ENCODE data around the gene OLFML2A. TPM values are rescaled to one million over a fixed set of nuclear protein-coding genes. Genes with fewer than 3 reads are reported as not detected.

The OLFML2A gene
- polyA plus RNA-seq, 2 of the 4 experiments (the other 2 are of a cell fraction): 8.2 to 14.5 TPM

GRCh38 chr9:124859803-124860581 lies 83.1 kb downstream of the OLFML2A start:
- DNase-seq (ENCODE audit: low read depth in 1 of 2, low spot score in 1 of 2): no peak
- H3K9me3 ChIP-seq: no peaks in the 10 kb centered on the region
- ATAC-seq: no peak
- no peak for TF ChIP-seq RFX5 (IDR thresholded peaks at IDR 0.05)
- no peak for TF ChIP-seq RAD21 (conservative IDR thresholded peaks at IDR 0.05 in 1 of 2, IDR thresholded peaks at IDR 0.05 in 1 of 2)
- TF ChIP-seq SMC3 (IDR thresholded peaks at IDR 0.05): no peak
- TF ChIP-seq NFE2L2 (conservative IDR thresholded peaks at IDR 0.05; ENCODE audit: low read length): no peak
- TF ChIP-seq FOSL2 (IDR thresholded peaks at IDR 0.05): no peak
- no peak for TF ChIP-seq FOSL2 (CRISPR knock-in tag; IDR thresholded peaks at IDR 0.05)
- no peak for TF ChIP-seq JUNB (IDR thresholded peaks at IDR 0.05)
- TF ChIP-seq EHF (CRISPR knock-in tag; IDR thresholded peaks at IDR 0.05): no peak
- no peak for TF ChIP-seq RNF2 (IDR thresholded peaks at IDR 0.05; ENCODE audit: borderline replicate concordance, low read depth)
- no peak for TF ChIP-seq PBX3 (IDR thresholded peaks at IDR 0.05)
- TF ChIP-seq FOSB (CRISPR knock-in tag; IDR thresholded peaks at IDR 0.05): no peak
- no peak for TF ChIP-seq TFCP2L1 (CRISPR knock-in tag; IDR thresholded peaks at IDR 0.05)
- TF ChIP-seq POLR2A (IDR thresholded peaks at IDR 0.05; ENCODE audit: low read length): no peak
- no peak for TF ChIP-seq HOXB5 (CRISPR knock-in tag; IDR thresholded peaks at IDR 0.05)
- H3K4me1 ChIP-seq: peaks cover 48% of the 10 kb centered on the region
- no peak for FAIRE-seq
- peak overlapping the region; percentile 89 to 93; a peak in 5 of 6 replicates for H3K27ac ChIP-seq
- WGBS (ENCODE audit: missing lambda C conversion rate): 65% methylated on average over 10 of the region's 10 CpGs
- peak overlapping the region; percentile 85 for H3K4me3 ChIP-seq
- CTCF ChIA-PET: interaction anchor here (0.6 to 43.0 kb wide), 8 partner anchors 9 to 404 kb away, joined by 3 to 2512 read pairs (median 5); partner anchors contain the start of genes NR6A1, OLFML2A and WDR38
- POLR2A ChIA-PET: interaction anchor here (1.5 kb wide), 1 partner anchor 9 kb away, joined by 3 read pairs; no protein-coding TSS in a partner anchor
- peak overlapping the region; percentile 96 for H3K4me2 ChIP-seq

- no peak for ATAC-seq
- peak overlapping the region; percentile 85 for H3K4me3 ChIP-seq
- 2% methylated on average over 12 of the region's 12 CpGs for WGBS (ENCODE audit: missing lambda C conversion rate)
- POLR2A ChIA-PET: interaction anchor here (0.5 to 2.3 kb wide), 7 partner anchors 8 to 439 kb away, joined by 3 to 29 read pairs (median 3); partner anchors contain the start of genes NR6A1 and WDR38
- peaks cover 48% of the 10 kb centered on the region for H3K4me1 ChIP-seq
- peak overlapping the region; percentile 89 to 93 for H3K27ac ChIP-seq
- no peak for TF ChIP-seq CHD4 (IDR thresholded peaks at IDR 0.05; ENCODE audit: borderline replicate concordance)
- no peak for TF ChIP-seq HEYL (CRISPR knock-in tag; IDR thresholded peaks at IDR 0.05)
- TF ChIP-seq TFCP2L1 (CRISPR knock-in tag; IDR thresholded peaks at IDR 0.05): no peak
- CTCF ChIA-PET: interaction anchor here (0.6 to 43.0 kb wide), 10 partner anchors 9 to 404 kb away, joined by 3 to 2512 read pairs (median 4); partner anchors contain the start of genes NR6A1, OLFML2A and WDR38
- no peaks in the 10 kb centered on the region for H3K9me3 ChIP-seq
- H3K4me2 ChIP-seq: peak overlapping the region; percentile 96
- no peak for FAIRE-seq
- DNase-seq (ENCODE audit: low read depth in 1 of 2, low spot score in 1 of 2): no peak
Measured at GRCh38 chr9:124860582-124861341, 83.8 kb downstream of the OLFML2A start.

DNA sequence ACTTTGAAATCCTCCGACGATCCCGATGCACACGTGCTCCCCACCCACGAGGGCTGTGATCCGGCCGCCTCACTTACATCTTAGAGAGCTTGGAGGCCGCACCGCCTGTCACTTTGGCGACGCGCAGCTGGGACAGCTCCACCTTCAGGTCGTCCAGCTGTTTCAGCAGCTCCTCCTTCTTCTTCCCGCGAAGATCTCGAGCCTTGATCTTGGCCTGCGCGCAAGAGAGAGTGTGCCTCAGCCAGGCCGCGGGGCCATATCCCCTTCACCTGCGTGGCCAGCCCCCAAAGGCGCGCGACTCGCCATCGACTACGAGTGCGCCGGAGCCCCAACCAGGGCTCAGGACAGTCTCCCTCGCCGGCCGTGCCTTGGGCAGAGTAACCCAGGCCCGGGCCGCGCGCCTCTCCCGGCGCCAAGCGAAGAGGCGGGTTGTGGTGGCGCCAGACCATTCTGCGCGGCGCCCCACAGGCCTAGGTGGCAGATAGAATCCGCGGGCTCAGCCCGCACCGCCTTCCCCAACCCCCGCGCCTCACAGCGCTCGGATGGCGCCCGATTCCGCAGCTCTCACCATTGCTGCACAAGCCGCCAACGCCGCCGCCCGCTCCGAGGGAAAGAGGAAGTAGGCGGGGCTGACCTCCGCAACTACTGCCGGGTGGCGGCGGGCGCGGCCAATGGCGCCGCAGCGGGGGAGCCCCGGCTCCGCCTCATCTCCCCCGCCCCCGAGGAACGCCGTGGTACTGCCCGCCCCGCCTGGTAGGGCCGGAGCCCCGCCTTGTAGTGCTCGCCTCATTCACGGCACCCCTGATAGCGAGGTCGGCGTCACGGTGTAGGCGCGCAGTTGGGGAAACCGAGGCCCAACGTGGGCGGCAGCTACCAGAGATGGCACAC lies 84.7 kb downstream of the OLFML2A start, which contains the start of the genes ARPC5L and RPL35:
Gene ARPC5L (plus strand): TSS at position 789 of the 888 bp plus-strand sequence. CDS start 7,161 bp downstream, outside the sequence.
Gene RPL35 (minus strand): TSS at position 616 of the 888 bp plus-strand sequence. CDS start 45 bp downstream, at position 571.
- Histone ChIP-seq H3K4me1 (peaks cover 48% of the 10 kb centered on the region), H3K9me3 (no peaks in the 10 kb centered on the region), H3K4me3 (peak within 1 kb of the TSS; percentile 85), H3K27ac (peak within 1 kb of the TSS; percentile 89 to 93), H3K4me2 (peak within 1 kb of the TSS; percentile 96)
- POLR2A ChIA-PET: interaction anchor here (0.5 to 2.3 kb wide), 15 partner anchors 8 to 438 kb away, joined by 3 to 29 read pairs (median 4); partner anchors contain the start of genes HSPA5, NR6A1, OLFML2A and SCAI
- CTCF ChIA-PET: interaction anchor here (0.7 to 43.0 kb wide), 11 partner anchors 9 to 512 kb away, joined by 3 to 2512 read pairs (median 4); partner anchors contain the start of genes NR6A1, OLFML2A and WDR38
- ATAC-seq (peak; percentile 92 to 94), DNase-seq (ENCODE audit: low read depth in 1 of 2, low spot score in 1 of 2) (peak; percentile 94 to 95), FAIRE-seq (no peak)
- 4% methylated on average over 42 of the region's 92 CpGs for WGBS (ENCODE audit: missing lambda C conversion rate)
- TF ChIP-seq, protein P1, sequence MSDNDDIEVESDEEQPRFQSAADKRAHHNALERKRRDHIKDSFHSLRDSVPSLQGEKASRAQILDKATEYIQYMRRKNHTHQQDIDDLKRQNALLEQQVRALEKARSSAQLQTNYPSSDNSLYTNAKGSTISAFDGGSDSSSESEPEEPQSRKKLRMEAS (IDR thresholded peaks at IDR 0.05): peak; percentile 93
- TF ChIP-seq JUN (IDR thresholded peaks at IDR 0.05) (peak; percentile 96 to 99), HMGXB4 (CRISPR knock-in tag; IDR thresholded peaks at IDR 0.05; ENCODE audit: borderline replicate concordance) (peak; percentile 30; the same call in 1 of the 2 replicates), BCL3 (IDR thresholded peaks at IDR 0.05) (peak; percentile 91), RAD21 (conservative IDR thresholded peaks at IDR 0.05 in 1 of 2, IDR thresholded peaks at IDR 0.05 in 1 of 2) (no peak), HOXB5 (CRISPR knock-in tag; IDR thresholded peaks at IDR 0.05) (no peak), MAZ (IDR thresholded peaks at IDR 0.05; ENCODE audit: borderline replicate concordance, low read depth, low read length) (no peak), ZC3H11A (IDR thresholded peaks at IDR 0.05) (no peak), NPAS2 (CRISPR knock-in tag; IDR thresholded peaks at IDR 0.05; ENCODE audit: borderline replicate concordance) (no peak)
- TF ChIP-seq, protein P2, sequence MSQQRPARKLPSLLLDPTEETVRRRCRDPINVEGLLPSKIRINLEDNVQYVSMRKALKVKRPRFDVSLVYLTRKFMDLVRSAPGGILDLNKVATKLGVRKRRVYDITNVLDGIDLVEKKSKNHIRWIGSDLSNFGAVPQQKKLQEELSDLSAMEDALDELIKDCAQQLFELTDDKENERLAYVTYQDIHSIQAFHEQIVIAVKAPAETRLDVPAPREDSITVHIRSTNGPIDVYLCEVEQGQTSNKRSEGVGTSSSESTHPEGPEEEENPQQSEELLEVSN (IDR thresholded peaks at IDR 0.05; ENCODE audit: borderline replicate concordance, low read depth): peak; percentile 43; the same call in 1 of the 2 replicates

Data from A549 (cell line).